GM18868 (cell line): ENCODE results near the gene TP53TG5.

Experiments
- ATAC-seq: cut with Tn5 transposase; IDR thresholded peaks from one replicate; pipeline ENCODE4 v1.9.1; 2021; ENCODE audit warnings: mild to moderate bottlenecking, moderate library complexity; ENCODE audit not compliant: unreplicated experiment

TP53TG5 gene

DNA sequence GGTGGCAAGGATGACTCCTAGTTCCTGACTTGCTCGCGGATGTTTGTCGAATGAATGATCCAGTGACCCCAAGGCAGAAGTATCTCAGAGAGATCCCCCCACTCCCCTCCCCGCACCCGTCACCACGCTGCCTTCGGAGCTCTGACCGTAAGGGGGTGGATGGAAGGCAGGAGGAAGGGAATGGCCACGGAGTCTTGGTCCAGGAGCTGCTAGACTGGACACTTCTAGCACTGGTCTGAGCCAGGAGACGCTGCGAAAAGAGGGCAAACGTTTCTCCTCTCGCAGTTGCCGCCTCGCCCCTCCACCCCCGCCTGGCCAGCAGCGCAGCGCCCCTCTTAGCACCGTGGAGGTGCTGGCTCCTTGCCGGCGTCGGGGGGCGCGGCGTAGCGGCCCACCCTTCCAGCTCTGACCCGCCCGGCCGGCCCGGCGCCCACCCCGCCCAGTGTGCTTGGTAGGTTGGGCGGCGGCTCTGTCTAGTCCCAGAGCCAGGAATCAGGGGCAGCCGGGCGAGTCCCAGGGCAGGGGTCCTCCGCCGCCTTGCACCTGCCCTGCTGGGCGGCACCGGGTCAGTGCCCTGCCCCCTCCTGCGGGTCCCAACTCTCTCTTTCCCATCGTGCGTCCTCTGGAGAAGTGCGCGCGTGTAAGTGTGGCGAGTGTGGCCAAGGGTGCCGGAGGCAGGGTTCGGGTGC, 27.6 kb upstream of the TP53TG5 start:
- no peak for ATAC-seq

GRCh38 chr20:45404438-45404837, 26.3 kb upstream of the TP53TG5 start:
- ATAC-seq = no peak

DNA sequence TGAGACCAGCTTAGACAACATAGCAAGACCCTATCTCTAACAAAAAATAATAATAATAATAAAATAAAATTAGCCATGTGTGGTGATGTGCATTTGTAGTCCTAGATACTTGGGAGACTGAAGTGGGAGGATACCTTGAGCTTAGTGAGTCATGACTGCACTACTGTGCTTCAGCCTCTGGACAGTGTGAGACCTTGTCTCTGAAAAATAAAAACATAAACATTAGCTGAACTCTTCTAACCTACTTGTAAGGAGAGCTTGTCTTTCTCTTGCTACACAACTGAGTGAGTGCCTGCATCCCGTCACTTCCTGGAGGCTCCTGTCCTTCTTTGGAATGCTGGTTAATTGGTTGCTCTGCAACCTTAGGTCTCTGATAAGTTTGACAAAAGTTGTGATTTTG, 24.8 kb upstream of the TP53TG5 start:
- ATAC-seq = no peak

DNA sequence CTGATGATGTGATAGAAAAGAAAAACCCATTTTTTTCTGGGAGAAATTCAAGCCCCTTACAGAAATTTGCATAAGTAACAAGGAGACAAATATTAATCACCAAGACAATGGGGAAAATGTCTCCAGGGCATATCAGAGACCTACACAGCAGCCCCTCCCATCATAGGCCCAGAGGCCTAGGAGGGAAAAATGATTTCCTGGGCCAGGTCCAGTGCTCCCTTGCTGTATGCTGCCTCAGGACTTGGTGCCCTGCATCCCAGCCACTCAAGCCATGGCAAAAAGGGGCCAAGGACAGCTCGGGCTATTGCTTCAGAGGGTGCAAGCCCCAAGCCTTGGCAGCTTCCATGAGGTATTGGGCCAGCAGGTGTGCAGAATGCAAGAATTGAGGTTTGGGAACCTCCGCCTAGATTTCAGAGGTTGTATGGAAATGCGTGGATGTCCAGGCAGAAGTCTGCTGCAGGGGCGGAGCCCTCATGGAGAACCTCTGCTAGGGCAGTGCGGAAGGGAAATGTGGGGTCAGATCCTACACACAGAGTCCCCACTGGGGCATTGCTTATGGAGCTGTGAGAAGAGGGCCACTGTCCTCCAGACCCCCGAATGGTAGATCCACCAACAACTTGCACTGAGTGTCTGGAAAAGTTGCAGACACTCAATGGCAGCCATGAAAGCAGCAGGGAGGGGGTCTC, 22.4 kb upstream of the TP53TG5 start:
- no peak for ATAC-seq

DNA sequence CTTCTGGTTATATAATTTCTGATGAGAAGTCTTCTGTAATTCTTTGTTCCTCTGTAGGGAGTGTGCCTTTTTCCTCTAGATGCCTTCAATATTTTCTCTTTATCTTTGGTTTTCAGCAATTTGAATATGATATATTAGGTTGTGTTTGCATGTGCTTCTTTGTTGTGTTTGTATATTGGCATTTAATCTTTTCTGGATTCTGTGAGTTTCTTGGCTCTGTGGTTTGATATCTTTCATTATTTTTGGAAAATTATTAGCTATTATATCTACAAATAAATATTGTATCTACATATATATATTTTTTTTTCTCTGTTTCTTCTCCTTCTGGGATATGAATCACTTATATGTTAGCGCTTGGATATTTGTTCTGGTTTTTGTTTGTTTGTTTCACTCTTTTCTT, 20.9 kb upstream of the TP53TG5 start:
- ATAC-seq = no peak

DNA sequence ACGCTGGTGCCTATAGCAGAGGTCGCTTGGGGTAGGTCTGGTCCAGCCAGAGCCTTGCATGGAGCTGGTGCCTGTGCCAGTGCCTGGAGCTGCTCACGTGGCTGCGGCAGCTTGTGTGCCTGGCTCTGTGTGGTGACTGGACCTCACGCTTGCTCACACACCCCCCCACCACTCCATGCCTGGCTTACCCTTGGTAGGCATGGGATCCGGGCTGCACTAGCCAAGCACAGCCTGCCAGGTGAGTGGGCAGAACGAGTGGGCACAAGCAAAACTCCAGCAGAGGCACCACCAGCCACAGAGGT, 16.9 kb upstream of the TP53TG5 start:
- ATAC-seq = no peak

DNA sequence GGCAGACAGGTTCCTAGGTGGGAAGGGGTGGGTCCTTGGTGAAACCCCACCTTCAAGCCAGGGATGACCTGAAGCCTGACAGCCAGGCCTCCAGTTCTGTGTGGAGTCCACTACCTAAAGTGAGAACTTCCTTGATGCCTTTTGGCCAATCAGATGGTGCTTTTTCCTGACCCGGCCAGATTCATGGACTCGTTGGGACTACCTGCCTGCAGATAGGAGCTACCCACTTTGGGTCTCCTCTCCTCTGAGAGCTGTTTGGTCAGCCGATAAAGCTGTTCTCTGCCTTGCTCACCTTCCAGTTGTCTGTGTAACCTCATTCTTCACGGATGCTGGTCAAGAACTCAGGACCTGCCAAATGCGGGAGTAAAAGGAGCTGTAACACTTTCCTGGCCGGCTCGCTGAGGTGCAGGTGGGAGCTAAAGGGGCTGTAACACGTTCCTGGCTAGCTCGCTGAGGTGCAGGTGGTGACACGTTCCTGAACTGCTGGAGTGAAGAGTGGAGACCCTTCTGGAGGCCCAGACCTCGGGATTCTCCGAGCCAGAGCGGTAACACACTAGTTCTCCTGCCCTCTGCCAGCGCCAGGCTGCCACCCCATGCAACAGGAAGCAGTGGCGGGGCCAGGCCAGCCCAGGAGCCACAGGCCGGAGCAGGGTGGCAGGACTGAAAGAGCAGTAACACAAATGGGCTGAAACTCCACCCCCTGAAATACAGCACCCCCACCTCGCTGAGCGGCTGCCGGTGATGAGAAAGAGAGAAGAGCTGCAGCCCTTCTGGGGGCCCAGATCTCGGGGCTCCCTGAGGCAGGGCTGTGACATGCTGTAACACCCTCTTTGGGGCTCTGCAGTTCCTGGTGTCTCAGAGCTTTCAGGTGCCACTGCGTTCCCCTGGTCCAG, 16.3 kb upstream of the TP53TG5 start:
- no peak for ATAC-seq

DNA sequence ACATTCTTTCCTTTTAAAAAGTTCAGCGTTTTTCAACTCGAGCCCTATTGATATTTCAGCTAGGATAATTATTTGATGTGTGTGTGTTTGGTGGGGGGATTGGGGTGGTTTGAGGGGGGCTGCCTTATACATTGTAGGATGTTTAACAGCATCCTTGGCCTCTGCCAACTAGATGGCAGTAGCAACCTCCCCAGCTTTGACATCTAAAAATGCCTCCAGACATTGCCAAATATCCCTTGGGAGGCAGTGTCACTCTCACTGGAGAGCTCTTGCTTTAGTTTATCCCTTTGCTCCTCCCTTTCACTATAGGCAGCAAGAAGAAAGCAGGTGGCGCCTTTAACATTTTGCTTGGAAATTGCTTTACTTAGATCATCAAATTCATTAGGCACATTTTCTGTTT, 14.6 kb upstream of the TP53TG5 start:
- ATAC-seq = no peak

DNA sequence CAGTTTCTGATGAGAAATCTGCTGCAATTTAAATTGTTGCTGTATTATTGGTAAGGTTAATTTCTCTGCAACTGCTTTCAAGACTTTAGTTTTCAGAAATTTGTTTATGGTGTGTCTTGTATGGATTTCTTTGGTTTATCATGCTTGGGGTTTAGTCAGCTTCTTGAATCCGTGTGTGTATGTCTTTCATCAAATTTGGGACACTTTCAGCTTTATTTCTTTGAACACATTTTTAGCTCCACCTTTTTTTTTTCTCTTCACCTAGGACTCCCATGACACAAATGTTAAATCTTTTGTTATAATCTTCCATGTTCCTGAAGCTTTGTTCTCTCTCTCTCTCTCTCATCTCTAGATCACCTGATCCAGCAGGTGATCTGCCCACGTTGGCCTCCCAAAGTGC, 13.4 kb upstream of the TP53TG5 start:
- ATAC-seq = no peak

- ATAC-seq = no peak
Measured at GRCh38 chr20:45390931-45391330, 12.8 kb upstream of the TP53TG5 start.

GRCh38 chr20:45387274-45387673, 9.1 kb upstream of the TP53TG5 start:
- no peak for ATAC-seq

DNA sequence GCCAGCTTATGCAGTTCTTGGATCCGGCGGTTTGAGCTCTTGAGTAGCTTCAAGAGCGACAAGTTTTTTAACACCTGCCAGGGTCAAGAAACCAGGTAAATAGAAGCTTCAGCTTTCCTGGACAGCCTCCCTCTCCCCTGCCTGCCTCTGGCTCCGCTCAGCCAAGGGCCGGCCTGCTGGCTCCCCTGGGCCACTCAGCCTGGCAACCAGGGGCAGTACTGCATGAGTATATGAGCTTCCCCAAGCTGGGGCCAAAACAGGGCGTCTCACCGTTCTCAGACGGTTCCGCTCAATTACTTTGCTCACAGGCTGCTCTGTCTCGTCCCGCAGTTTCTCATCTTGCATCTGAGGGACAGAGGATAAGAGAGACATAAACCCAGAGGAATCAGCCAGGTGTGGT, 856 bp downstream of the TP53TG5 start:
- no peak for ATAC-seq

GRCh38 chr20:45374966-45375365, 3.2 kb downstream of the TP53TG5 start:
- ATAC-seq = no peak

DNA sequence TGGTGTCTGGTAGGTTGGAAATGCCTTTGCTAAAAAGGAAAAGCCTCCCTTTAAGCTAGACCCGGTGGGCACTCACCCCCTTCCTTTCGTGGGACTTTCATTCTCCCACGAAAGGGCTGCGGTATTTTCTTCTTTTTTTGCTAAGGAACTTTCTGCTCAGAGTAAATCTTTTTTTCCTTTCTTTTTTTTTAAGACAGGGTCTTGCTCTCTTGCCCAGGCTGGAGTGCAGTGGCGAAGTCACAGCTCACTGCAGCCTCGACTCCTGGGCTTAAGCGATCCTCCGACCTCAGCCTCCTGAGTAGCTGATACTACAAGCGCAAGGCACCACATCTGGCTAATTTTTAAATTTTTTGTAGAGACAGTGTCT, 4.0 kb downstream of the TP53TG5 start:
- no peak for ATAC-seq

DNA sequence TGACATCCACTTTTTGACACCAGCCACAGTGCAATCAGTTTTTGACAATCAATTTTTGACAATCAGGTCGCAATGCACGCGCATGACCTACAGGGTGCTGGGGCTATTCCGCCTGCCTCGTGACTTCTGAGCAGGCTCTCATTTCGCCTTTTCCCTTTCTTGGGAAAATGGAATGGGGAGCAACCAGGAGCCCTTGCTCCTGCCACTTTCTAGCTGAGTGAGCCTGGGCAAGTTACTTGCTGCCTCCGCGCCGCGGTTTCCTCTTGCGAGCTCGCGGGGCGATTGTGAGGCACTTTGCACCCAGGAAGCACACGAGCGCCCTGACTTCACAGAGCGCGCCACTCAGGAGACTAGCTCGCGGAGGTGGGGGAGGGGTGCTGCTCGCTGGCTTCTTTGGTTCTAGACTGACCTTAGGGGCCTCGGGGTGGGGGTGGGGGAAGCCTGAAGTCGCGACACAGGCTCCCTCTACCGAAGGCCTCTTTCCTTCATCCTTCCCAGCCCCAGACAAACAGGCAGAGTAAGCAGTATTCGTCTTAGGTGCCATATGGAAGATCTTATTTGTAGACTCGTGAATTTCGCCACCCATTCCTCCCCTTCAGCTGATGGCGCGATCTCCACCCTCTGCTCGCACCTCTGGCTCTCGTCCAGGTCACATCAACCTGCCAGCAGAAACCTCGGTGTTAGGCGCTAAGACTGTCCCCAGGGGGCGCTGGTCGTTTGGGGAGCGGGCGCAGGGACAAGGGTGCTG, 4.6 kb downstream of the TP53TG5 start:
- peak; percentile 70 for ATAC-seq

- ATAC-seq = no peak
Measured at GRCh38 chr20:45372646-45373352, 5.3 kb downstream of the TP53TG5 start.

- ATAC-seq = no peak
Measured at GRCh38 chr20:45372241-45372640, 5.9 kb downstream of the TP53TG5 start.

- no peak for ATAC-seq
Measured at GRCh38 chr20:45370571-45371160, 7.5 kb downstream of the TP53TG5 start.

DNA sequence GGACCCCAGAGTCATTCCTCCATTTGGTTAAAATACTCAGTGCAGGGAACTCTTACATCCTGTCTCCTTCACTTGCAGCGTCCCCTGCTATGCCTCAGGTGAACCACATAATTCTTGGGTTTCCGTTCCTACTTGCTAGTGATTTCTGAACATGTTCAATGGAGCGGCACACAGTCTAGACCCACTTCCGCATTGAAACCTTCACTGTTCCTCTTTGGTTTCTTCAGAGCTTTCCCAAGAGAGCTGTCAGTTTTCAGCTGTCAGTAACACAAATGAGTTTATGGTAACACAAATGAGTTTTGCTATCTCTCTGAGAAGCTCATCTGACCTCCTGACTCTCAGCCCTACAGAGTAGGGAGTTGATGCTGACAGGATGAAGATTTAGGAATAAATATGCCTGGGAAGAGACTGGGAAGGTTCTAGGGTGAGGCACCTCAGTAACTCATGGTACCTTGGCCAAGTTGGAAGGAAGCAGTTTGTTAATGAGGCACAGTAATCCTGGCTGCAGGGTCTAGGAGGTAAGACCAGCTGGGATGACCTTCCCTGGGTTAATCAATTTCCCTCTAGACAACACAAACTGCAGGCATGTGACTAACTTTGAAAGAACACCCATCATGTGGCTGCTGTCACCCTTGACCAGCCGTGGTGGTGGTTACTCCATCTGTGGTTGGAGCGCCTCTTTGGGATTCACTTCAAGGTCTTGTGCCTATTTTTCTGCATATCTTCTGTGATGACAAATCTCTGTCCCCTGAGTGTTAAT, 9.7 kb downstream of the TP53TG5 start:
- ATAC-seq = peak; percentile 84

GRCh38 chr20:45367126-45367525, 11.0 kb downstream of the TP53TG5 start:
- no peak for ATAC-seq
